ENCODE data around the gene HIGD2B. TPM values are rescaled to one million over a fixed set of nuclear protein-coding genes. Genes with fewer than 3 reads are reported as not detected.
"Not testable (repeated sequence)": the region's sequence is repeated elsewhere in the genome, so short reads cannot be mapped to it uniquely, and the experiment has no call there.

Gene HIGD2B, protein sequence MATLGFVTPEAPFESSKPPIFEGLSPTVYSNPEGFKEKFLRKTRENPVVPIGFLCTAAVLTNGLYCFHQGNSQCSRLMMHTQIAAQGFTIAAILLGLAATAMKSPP
- total RNA-seq: not detected

GRCh38 chr15:72685925-72686794, at the start of gene HIGD2B, which contains the start of gene BBS4:
HIGD2B (minus strand) TSS chr15:72686182; CDS start chr15:72676374, 9,808 bp downstream.
BBS4 (plus strand) TSS chr15:72686207; CDS start chr15:72686228, 21 bp downstream.
- Histone ChIP-seq H3K36me3 (ENCODE audit: control insufficient read depth in 3 of 3, insufficient read depth in 3 of 3, low read length in 3 of 3) (no peaks in the 10 kb centered on the region), H3K9me3 (ENCODE audit: control insufficient read depth in 3 of 3, low read length in 3 of 3) (no peaks in the 10 kb centered on the region), H3K27me3 (ENCODE audit: control insufficient read depth in 3 of 3, insufficient read depth in 3 of 3, low read length in 3 of 3) (no peaks in the 10 kb centered on the region), H3K4me3 (ENCODE audit: low read length in 3 of 3) (peak within 1 kb of the TSS; percentile 78 to 99 (median 93)), H3K9ac (ENCODE audit: low read depth in 1 of 3, low read length in 3 of 3) (peak within 1 kb of the TSS; percentile 83 to 89 (median 88)), H3K4me1 (ENCODE audit: control insufficient read depth in 3 of 3, insufficient read depth in 3 of 3, low read length in 3 of 3) (peaks cover 4 to 10% (median 8%) of the 10 kb centered on the region in 3 donors), H3K27ac (ENCODE audit: low read depth, low read length) (peak within 1 kb of the TSS; percentile 95)

DNA sequence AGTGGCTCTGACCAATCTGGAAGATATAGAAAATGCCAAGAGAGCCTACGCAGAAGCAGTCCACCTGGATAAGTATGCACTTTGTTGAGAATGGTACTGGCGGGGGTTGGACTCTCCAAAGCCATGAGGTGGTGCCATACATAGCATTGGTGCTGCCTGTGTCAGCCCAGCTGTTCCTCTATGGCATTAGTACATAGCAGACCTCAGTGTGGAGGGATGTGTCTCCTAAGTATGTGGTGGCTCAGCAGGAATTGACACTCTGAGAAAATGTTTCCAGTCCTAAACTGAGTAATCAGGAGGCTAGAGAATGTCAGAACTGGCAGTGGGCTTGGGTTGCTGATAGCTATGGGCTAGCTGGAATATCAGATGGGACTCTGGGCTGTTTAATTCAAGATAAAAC, 49.1 kb upstream of the HIGD2B start:
- Histone ChIP-seq H3K27ac (ENCODE audit: low read depth, low read length) (no peak overlapping the region), H3K36me3 (ENCODE audit: control insufficient read depth in 3 of 3, insufficient read depth in 3 of 3, low read length in 3 of 3) (peaks cover 12 to 60% (median 52%) of the 10 kb centered on the region in 3 donors), H3K4me1 (ENCODE audit: control insufficient read depth in 3 of 3, insufficient read depth in 3 of 3, low read length in 3 of 3) (no peaks in the 10 kb centered on the region), H3K9me3 (ENCODE audit: control insufficient read depth in 3 of 3, low read length in 3 of 3) (no peaks in the 10 kb centered on the region), H3K9ac (ENCODE audit: low read depth in 1 of 3, low read length in 3 of 3) (no peak overlapping the region), H3K27me3 (ENCODE audit: control insufficient read depth in 3 of 3, insufficient read depth in 3 of 3, low read length in 3 of 3) (no peaks in the 10 kb centered on the region), H3K4me3 (ENCODE audit: low read length in 3 of 3) (no peak overlapping the region)

DNA sequence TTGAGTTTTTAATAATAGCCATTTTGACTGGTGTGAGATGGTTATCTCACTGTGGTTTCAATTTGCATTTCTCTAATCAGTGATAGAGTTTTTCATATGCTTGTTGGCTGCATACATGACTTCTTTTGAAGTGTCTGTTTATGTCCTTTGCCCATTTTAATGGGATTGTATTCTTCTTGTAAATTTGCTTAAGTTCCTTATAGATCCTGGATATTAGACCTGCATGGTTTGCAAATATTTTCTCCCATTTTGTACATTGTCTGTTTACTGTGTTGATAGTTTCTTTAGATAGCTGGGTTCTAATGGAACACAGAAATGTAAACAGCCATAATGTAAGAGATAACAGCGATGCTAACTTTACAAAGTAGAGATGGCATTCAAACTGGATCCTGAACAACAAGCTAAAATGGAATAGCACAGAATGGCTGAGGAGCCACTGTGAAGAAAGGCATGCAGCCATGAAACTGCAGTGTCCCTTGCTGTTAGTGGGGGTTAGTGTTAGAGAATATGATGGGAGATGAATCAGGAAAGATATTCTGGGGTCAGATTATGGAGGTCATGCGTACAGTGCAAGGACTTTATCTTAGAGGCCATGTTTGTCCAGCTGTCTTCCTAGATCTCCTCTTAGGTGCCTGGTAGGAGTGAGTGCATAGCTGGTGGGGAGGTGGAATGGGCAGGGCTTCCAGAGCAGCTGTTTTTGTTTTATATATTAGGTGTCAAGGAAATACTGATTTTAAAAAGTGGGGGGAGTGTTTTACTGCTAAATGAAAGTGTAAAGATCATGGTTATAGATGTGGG, 48.2 kb upstream of the HIGD2B start:
- Histone ChIP-seq H3K9me3 (ENCODE audit: control insufficient read depth in 3 of 3, low read length in 3 of 3) (no peaks in the 10 kb centered on the region), H3K4me1 (ENCODE audit: control insufficient read depth in 3 of 3, insufficient read depth in 3 of 3, low read length in 3 of 3) (no peaks in the 10 kb centered on the region), H3K9ac (ENCODE audit: low read depth in 1 of 3, low read length in 3 of 3) (no peak overlapping the region), H3K27me3 (ENCODE audit: control insufficient read depth in 3 of 3, insufficient read depth in 3 of 3, low read length in 3 of 3) (no peaks in the 10 kb centered on the region), H3K4me3 (ENCODE audit: low read length in 3 of 3) (no peak overlapping the region), H3K27ac (ENCODE audit: low read depth, low read length) (no peak overlapping the region), H3K36me3 (ENCODE audit: control insufficient read depth in 3 of 3, insufficient read depth in 3 of 3, low read length in 3 of 3) (peaks cover 12 to 53% (median 52%) of the 10 kb centered on the region in 3 donors)

DNA sequence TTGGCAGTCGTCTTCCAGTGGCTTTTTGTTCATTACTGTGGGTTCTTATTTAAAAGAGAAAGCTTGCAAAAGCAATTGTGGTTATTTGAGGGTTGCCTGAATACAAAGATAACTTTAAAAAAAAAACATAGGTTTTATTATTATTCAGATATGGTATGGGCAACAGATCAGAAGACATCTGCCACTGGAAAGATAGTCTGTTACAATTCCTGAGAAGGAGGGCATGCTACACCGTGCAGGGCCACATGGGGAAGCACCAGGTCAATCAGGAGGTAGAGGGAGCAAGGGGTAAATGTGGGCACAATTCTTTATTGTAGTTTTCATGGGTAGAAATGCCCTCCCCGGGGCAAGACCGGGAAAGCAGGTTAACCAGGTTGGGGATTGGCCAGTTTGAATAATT, 46.5 kb upstream of the HIGD2B start:
- Histone ChIP-seq H3K4me1 (ENCODE audit: control insufficient read depth in 3 of 3, insufficient read depth in 3 of 3, low read length in 3 of 3) (no peaks in the 10 kb centered on the region), H3K27ac (ENCODE audit: low read depth, low read length) (no peak overlapping the region), H3K9ac (ENCODE audit: low read depth in 1 of 3, low read length in 3 of 3) (no peak overlapping the region), H3K9me3 (ENCODE audit: control insufficient read depth in 3 of 3, low read length in 3 of 3) (no peaks in the 10 kb centered on the region), H3K36me3 (ENCODE audit: control insufficient read depth in 3 of 3, insufficient read depth in 3 of 3, low read length in 3 of 3) (peaks cover 10 to 47% (median 43%) of the 10 kb centered on the region in 3 donors), H3K4me3 (ENCODE audit: low read length in 3 of 3) (no peak overlapping the region), H3K27me3 (ENCODE audit: control insufficient read depth in 3 of 3, insufficient read depth in 3 of 3, low read length in 3 of 3) (no peaks in the 10 kb centered on the region)

- H3K36me3 ChIP-seq (ENCODE audit: control insufficient read depth in 3 of 3, insufficient read depth in 3 of 3, low read length in 3 of 3): peaks cover 8 to 43% (median 42%) of the 10 kb centered on the region in 3 donors
- H3K4me1 ChIP-seq (ENCODE audit: control insufficient read depth in 3 of 3, insufficient read depth in 3 of 3, low read length in 3 of 3): no peaks in the 10 kb centered on the region
- H3K9ac ChIP-seq (ENCODE audit: low read depth in 1 of 3, low read length in 3 of 3): no peak overlapping the region
- H3K9me3 ChIP-seq (ENCODE audit: control insufficient read depth in 3 of 3, low read length in 3 of 3): no peaks in the 10 kb centered on the region
- H3K27me3 ChIP-seq (ENCODE audit: control insufficient read depth in 3 of 3, insufficient read depth in 3 of 3, low read length in 3 of 3): no peaks in the 10 kb centered on the region
- no peak overlapping the region for H3K4me3 ChIP-seq (ENCODE audit: low read length in 3 of 3)
- no peak overlapping the region for H3K27ac ChIP-seq (ENCODE audit: low read depth, low read length)
Measured at GRCh38 chr15:72732086-72732485, 46.1 kb upstream of the HIGD2B start.

GRCh38 chr15:72728821-72729220, 42.8 kb upstream of the HIGD2B start:
- H3K9me3 ChIP-seq (ENCODE audit: control insufficient read depth in 3 of 3, low read length in 3 of 3): no peaks in the 10 kb centered on the region
- no peak overlapping the region for H3K9ac ChIP-seq (ENCODE audit: low read depth in 1 of 3, low read length in 3 of 3)
- no peak overlapping the region for H3K27ac ChIP-seq (ENCODE audit: low read depth, low read length)
- H3K4me3 ChIP-seq (ENCODE audit: low read length in 3 of 3): no peak overlapping the region
- H3K4me1 ChIP-seq (ENCODE audit: control insufficient read depth in 3 of 3, insufficient read depth in 3 of 3, low read length in 3 of 3): no peaks in the 10 kb centered on the region
- H3K27me3 ChIP-seq (ENCODE audit: control insufficient read depth in 3 of 3, insufficient read depth in 3 of 3, low read length in 3 of 3): no peaks in the 10 kb centered on the region
- H3K36me3 ChIP-seq (ENCODE audit: control insufficient read depth in 3 of 3, insufficient read depth in 3 of 3, low read length in 3 of 3): peaks cover 6 to 33% (median 21%) of the 10 kb centered on the region in 3 donors

DNA sequence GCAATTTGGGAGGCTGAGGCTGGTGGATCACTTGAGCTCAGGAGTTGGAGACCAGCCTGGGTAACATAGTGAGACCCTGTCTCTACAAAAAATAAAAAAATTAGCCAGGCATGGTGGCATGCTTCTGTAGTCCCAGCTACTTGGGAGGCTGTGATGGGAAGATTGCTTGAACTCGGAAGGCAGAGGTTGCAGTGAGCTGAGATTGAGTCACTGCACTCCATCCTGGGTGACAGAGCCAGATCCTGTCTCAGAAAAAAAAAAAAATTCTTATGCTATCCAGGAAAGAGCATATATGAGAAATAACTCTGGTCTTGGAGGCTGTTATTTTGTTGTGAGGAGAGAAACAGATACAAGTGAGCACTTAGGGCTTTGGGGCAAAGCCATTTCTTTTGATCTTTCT, 42.3 kb upstream of the HIGD2B start:
- not testable (repeated sequence) for H3K4me3 ChIP-seq (ENCODE audit: low read length in 3 of 3); H3K9ac ChIP-seq (ENCODE audit: low read depth in 1 of 3, low read length in 3 of 3); H3K4me1 ChIP-seq (ENCODE audit: control insufficient read depth in 3 of 3, insufficient read depth in 3 of 3, low read length in 3 of 3); H3K27me3 ChIP-seq (ENCODE audit: control insufficient read depth in 3 of 3, insufficient read depth in 3 of 3, low read length in 3 of 3); H3K9me3 ChIP-seq (ENCODE audit: control insufficient read depth in 3 of 3, low read length in 3 of 3); H3K27ac ChIP-seq (ENCODE audit: low read depth, low read length)
- peaks cover 6 to 28% (median 17%) of the 10 kb centered on the region in 3 donors for H3K36me3 ChIP-seq (ENCODE audit: control insufficient read depth in 3 of 3, insufficient read depth in 3 of 3, low read length in 3 of 3)

- Histone ChIP-seq H3K4me3 (ENCODE audit: low read length in 3 of 3) (no peak overlapping the region), H3K9ac (ENCODE audit: low read depth in 1 of 3, low read length in 3 of 3) (no peak overlapping the region), H3K27me3 (ENCODE audit: control insufficient read depth in 3 of 3, insufficient read depth in 3 of 3, low read length in 3 of 3) (no peaks in the 10 kb centered on the region), H3K4me1 (ENCODE audit: control insufficient read depth in 3 of 3, insufficient read depth in 3 of 3, low read length in 3 of 3) (peaks cover 0 to 1% (median 0%) of the 10 kb centered on the region in 3 donors), H3K36me3 (ENCODE audit: control insufficient read depth in 3 of 3, insufficient read depth in 3 of 3, low read length in 3 of 3) (peaks cover 6 to 26% (median 13%) of the 10 kb centered on the region in 3 donors), H3K27ac (ENCODE audit: low read depth, low read length) (no peak overlapping the region), H3K9me3 (ENCODE audit: control insufficient read depth in 3 of 3, low read length in 3 of 3) (no peaks in the 10 kb centered on the region)
Measured at GRCh38 chr15:72727154-72727553, 41.2 kb upstream of the HIGD2B start.

GRCh38 chr15:72725851-72726250, 39.9 kb upstream of the HIGD2B start:
- H3K27me3 ChIP-seq (ENCODE audit: control insufficient read depth in 3 of 3, insufficient read depth in 3 of 3, low read length in 3 of 3); H3K4me1 ChIP-seq (ENCODE audit: control insufficient read depth in 3 of 3, insufficient read depth in 3 of 3, low read length in 3 of 3); H3K9ac ChIP-seq (ENCODE audit: low read depth in 1 of 3, low read length in 3 of 3); H3K27ac ChIP-seq (ENCODE audit: low read depth, low read length); H3K9me3 ChIP-seq (ENCODE audit: control insufficient read depth in 3 of 3, low read length in 3 of 3); H3K4me3 ChIP-seq (ENCODE audit: low read length in 3 of 3): not testable (repeated sequence)
- H3K36me3 ChIP-seq (ENCODE audit: control insufficient read depth in 3 of 3, insufficient read depth in 3 of 3, low read length in 3 of 3): peaks cover 4 to 15% (median 5%) of the 10 kb centered on the region in 3 donors

Data from skeletal muscle tissue (tissue), 4 donors.